HTR-8/SVneo (cell line): ENCODE results near the gene ARAP1.

Source experiments
- DNase-seq: peaks from one replicate; pipeline ENCODE4 v3.0.0; 2011; ENCODE audit warnings: low spot score, mixed read lengths; ENCODE audit not compliant: insufficient read length
- FAIRE-seq: peaks from 2 replicates; lab custom pipeline; 2011; peaks lifted over from hg19 to GRCh38; lab: Jason Lieb, UNC

ARAP1 gene

GRCh38 chr11:72647882-72648281, 104.3 kb downstream of the ARAP1 start:
- DNase-seq (no peak), FAIRE-seq (peak; percentile 83)

GRCh38 chr11:72646472-72646871, 105.7 kb downstream of the ARAP1 start:
- DNase-seq (no peak), FAIRE-seq (no peak)

GRCh38 chr11:72646024-72646423, 106.2 kb downstream of the ARAP1 start:
- no peak for FAIRE-seq
- DNase-seq = no peak

- FAIRE-seq (peak; percentile 33), DNase-seq (peak; percentile 72)
Observed at GRCh38 chr11:72643547-72643946, 108.7 kb downstream of the ARAP1 start.

GRCh38 chr11:72642884-72643522, 109.2 kb downstream of the ARAP1 start:
- DNase-seq = peak; percentile 77
- peak; percentile 69 for FAIRE-seq

GRCh38 chr11:72642043-72642883, 109.9 kb downstream of the ARAP1 start:
- DNase-seq = peak; percentile 77
- peak; percentile 13 for FAIRE-seq

GRCh38 chr11:72641522-72642042, 110.6 kb downstream of the ARAP1 start:
- DNase-seq = no peak
- FAIRE-seq = no peak

- peak; percentile 97 for FAIRE-seq
- DNase-seq = no peak
Observed at GRCh38 chr11:72639502-72640375, 112.5 kb downstream of the ARAP1 start.

- DNase-seq (no peak), FAIRE-seq (no peak)
Observed at GRCh38 chr11:72637926-72638325, 114.3 kb downstream of the ARAP1 start.

- FAIRE-seq (no peak), DNase-seq (no peak)
Observed at GRCh38 chr11:72637198-72637597, 115.0 kb downstream of the ARAP1 start.

GRCh38 chr11:72636376-72636775, 115.8 kb downstream of the ARAP1 start:
- FAIRE-seq = no peak
- DNase-seq = no peak

GRCh38 chr11:72635933-72636332, 116.3 kb downstream of the ARAP1 start:
- DNase-seq = no peak
- no peak for FAIRE-seq

GRCh38 chr11:72635309-72635915, 116.8 kb downstream of the ARAP1 start:
- FAIRE-seq = no peak
- DNase-seq = no peak
